Stimulated activated CD8-positive, alpha-beta memory T cell treated with anti-CD3 and anti-CD28 coated beads, Interleukin-7, amount 100 ng/mL, for 48 hours (primary cell): ENCODE results near the gene BAK1.
"Not testable (repeated sequence)": the region's sequence is repeated elsewhere in the genome, so short reads cannot be mapped to it uniquely, and the experiment has no call there.

Source experiments
- DNase-seq, 2 donors: peaks; one replicate each; pipeline ENCODE4 v3.0.0-alpha.2; 2020; ENCODE audit warnings: low read depth in 1 of 2; ENCODE audit errors: extremely low read depth in 1 of 2

Gene BAK1

GRCh38 chr6:33609019-33609418 lies 28.9 kb upstream of the BAK1 start:
- no peak for DNase-seq

GRCh38 chr6:33607784-33608161 lies 27.7 kb upstream of the BAK1 start:
- DNase-seq, result no peak

GRCh38 chr6:33607126-33607783 lies 27.2 kb upstream of the BAK1 start:
- no peak for DNase-seq

GRCh38 chr6:33606642-33607041 lies 26.6 kb upstream of the BAK1 start:
- DNase-seq, result no peak

- DNase-seq, result no peak
Observed at GRCh38 chr6:33604941-33605854, 25.1 kb upstream of the BAK1 start.

- DNase-seq, result no peak
Observed at GRCh38 chr6:33602180-33602579, 22.1 kb upstream of the BAK1 start.

GRCh38 chr6:33600761-33601160 lies 20.7 kb upstream of the BAK1 start:
- DNase-seq, result no peak

GRCh38 chr6:33599413-33599938 lies 19.4 kb upstream of the BAK1 start:
- no peak for DNase-seq

- no peak for DNase-seq
Observed at GRCh38 chr6:33597551-33598322, 17.7 kb upstream of the BAK1 start.

- not testable (repeated sequence) for DNase-seq
Observed at GRCh38 chr6:33596894-33597293, 16.8 kb upstream of the BAK1 start.

- no peak for DNase-seq
Observed at GRCh38 chr6:33595001-33595846, 15.1 kb upstream of the BAK1 start.

GRCh38 chr6:33593414-33593727 lies 13.3 kb upstream of the BAK1 start:
- no peak for DNase-seq

GRCh38 chr6:33592595-33593413 lies 12.7 kb upstream of the BAK1 start:
- DNase-seq, result no peak

GRCh38 chr6:33592280-33592594 lies 12.2 kb upstream of the BAK1 start:
- no peak for DNase-seq

GRCh38 chr6:33591424-33592032 lies 11.5 kb upstream of the BAK1 start:
- no peak for DNase-seq

- no peak for DNase-seq
Observed at GRCh38 chr6:33590531-33591198, 10.6 kb upstream of the BAK1 start.

GRCh38 chr6:33589731-33590530 lies 9.9 kb upstream of the BAK1 start:
- no peak for DNase-seq

- DNase-seq, result no peak
Observed at GRCh38 chr6:33589392-33589730, 9.3 kb upstream of the BAK1 start.
